ENCODE measurements around the gene PRDX5.
"Not testable (repeated sequence)": the region's sequence is repeated elsewhere in the genome, so short reads cannot be mapped to it uniquely, and the experiment has no call there.

The PRDX5 gene

GRCh38 chr11:64305691-64306562, 12.0 kb upstream of the PRDX5 start:
- DNase-seq (ENCODE audit: low read depth, low spot score), result no peak

- no peak for DNase-seq (ENCODE audit: low read depth, low spot score)
These were observed 11.4 kb upstream of the PRDX5 start for GRCh38 chr11:64306563-64306875.

- no peak for DNase-seq (ENCODE audit: low read depth, low spot score)
These were observed 10.9 kb upstream of the PRDX5 start for GRCh38 chr11:64306876-64307622.

GRCh38 chr11:64307795-64308194, 10.1 kb upstream of the PRDX5 start:
- DNase-seq (ENCODE audit: low read depth, low spot score), result not testable (repeated sequence)

GRCh38 chr11:64312947-64313346, 5.0 kb upstream of the PRDX5 start:
- DNase-seq (ENCODE audit: low read depth, low spot score), result no peak

- no peak for DNase-seq (ENCODE audit: low read depth, low spot score)
These were observed 4.3 kb upstream of the PRDX5 start for GRCh38 chr11:64313491-64314145.

- DNase-seq (ENCODE audit: low read depth, low spot score), result no peak
These were observed 3.6 kb upstream of the PRDX5 start for GRCh38 chr11:64314146-64314804.

- no peak for DNase-seq (ENCODE audit: low read depth, low spot score)
These were observed 2.9 kb upstream of the PRDX5 start for GRCh38 chr11:64314805-64315561.

GRCh38 chr11:64315667-64316526, 2.0 kb upstream of the PRDX5 start:
- not testable (repeated sequence) for DNase-seq (ENCODE audit: low read depth, low spot score)

- no peak for DNase-seq (ENCODE audit: low read depth, low spot score)
These were observed 1.1 kb upstream of the PRDX5 start for GRCh38 chr11:64316672-64317324.

- peak; percentile 78 for DNase-seq (ENCODE audit: low read depth, low spot score)
These were observed 478 bp upstream of the PRDX5 start, which contains the start of gene TRMT112 for GRCh38 chr11:64317325-64317960. Gene TRMT112 (minus strand): TSS chr11:64317559. CDS start chr11:64317526, 33 bp downstream.

GRCh38 chr11:64318766-64319761, 1.1 kb downstream of the PRDX5 start:
- DNase-seq (ENCODE audit: low read depth, low spot score), result no peak

GRCh38 chr11:64320556-64320955, 2.6 kb downstream of the PRDX5 start:
- no peak for DNase-seq (ENCODE audit: low read depth, low spot score)

GRCh38 chr11:64321026-64321425, 3.1 kb downstream of the PRDX5 start:
- DNase-seq (ENCODE audit: low read depth, low spot score), result no peak

GRCh38 chr11:64321533-64321932, 3.6 kb downstream of the PRDX5 start:
- no peak for DNase-seq (ENCODE audit: low read depth, low spot score)

- DNase-seq (ENCODE audit: low read depth, low spot score), result no peak
These were observed 5.0 kb downstream of the PRDX5 start for GRCh38 chr11:64322925-64323260.

- DNase-seq (ENCODE audit: low read depth, low spot score), result no peak
These were observed 5.5 kb downstream of the PRDX5 start for GRCh38 chr11:64323373-64323772.

- DNase-seq (ENCODE audit: low read depth, low spot score), result not testable (repeated sequence)
These were observed 6.1 kb downstream of the PRDX5 start for GRCh38 chr11:64323984-64324383.

Measured in brain pericyte (primary cell).